Mucosa of descending colon (tissue), 3 donors: ENCODE data around the gene FMN1. TPM values are rescaled to one million over a fixed set of nuclear protein-coding genes. Genes with fewer than 3 reads are reported as not detected.

Experiments
- ATAC-seq: fragments of 200-7000 bp; cut with Tn5 transposase; one replicate; pipeline ENCODE4 v1.9.1; 2020; ENCODE audit warnings: mild to moderate bottlenecking, moderate library complexity
- DNase-seq, 3 donors: peaks; one replicate each; pipeline ENCODE4 v3.0.0-alpha.2; 2020
- H3K36me3 ChIP-seq: fragments of 200-600 bp; one replicate; pipeline ENCODE4 v1.8.0; 2021; ENCODE audit warnings: low read depth, mild to moderate bottlenecking
- H3K4me1 ChIP-seq: fragments of 200-600 bp; one replicate; pipeline ENCODE4 v1.8.0; 2021; ENCODE audit warnings: low read depth, mild to moderate bottlenecking
- H3K4me3 ChIP-seq: fragments of 200-600 bp; one replicate; pipeline ENCODE4 v1.8.0; 2021; ENCODE audit warnings: mild to moderate bottlenecking
- H3K9me3 ChIP-seq: fragments of 200-600 bp; one replicate; pipeline ENCODE4 v1.8.0; 2021; ENCODE audit warnings: mild to moderate bottlenecking
- intact Hi-C, 2 donors: fragments of 100-400 bp; cut with DNase I in 1 of 2; cut with micrococcal nuclease in 1 of 2; formaldehyde crosslinking; loops; one replicate each; pipeline versions ENCODE4 v1.11.0 to v1.11.1; 2022; cut with DNase I, micrococcal nuclease
- total RNA-seq, 3 donors: library from RNA; stranded (reverse); fragmentation: NEBNext Ultra II Directional in 2 of 3; extraction: Animal tissue kit (Norgen Biotek cat#: 25700) in 2 of 3; gene quantifications; one replicate each; pipeline versions ENCODE4 v1.2.1 to v1.2.4, GENCODE V29; 2021 to 2023
- TF ChIP-seq, protein P1 (sequence below): fragments of 200-600 bp; IDR thresholded peaks from one replicate; pipeline ENCODE4 v1.8.0; 2022; ENCODE audit warnings: antibody characterized with exemption, mild to moderate bottlenecking
- donor health status: DM: no; HTN: no; CAD: no; lungs with moderate emphysema.
- donor health status: DM: no; HTN: no; CAD: no.
- donor health status: DM: no; HTN: yes; CAD: no.

The FMN1 gene
- total RNA-seq, 3 donors from 2014 or later, result 30.8 to 65.1 (median 43.4) TPM

DNA sequence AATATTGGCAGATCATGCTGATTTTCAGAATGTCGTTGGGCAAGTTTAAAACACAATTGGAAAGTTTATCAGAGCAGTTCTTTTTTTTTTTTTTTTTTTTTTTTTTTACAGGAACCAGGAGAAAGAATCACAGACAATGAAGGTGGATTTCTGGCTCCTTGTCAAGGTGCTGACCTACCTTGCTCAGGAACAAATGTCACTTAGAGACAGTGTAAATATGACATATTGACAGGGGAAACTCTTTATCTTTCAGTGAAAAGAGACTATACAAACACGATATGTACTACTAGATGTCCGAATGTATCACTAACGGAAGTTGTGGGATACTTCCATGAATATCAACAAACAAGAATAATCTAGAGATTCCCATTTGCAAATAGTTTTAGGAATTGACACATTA is 237.3 kb downstream of the FMN1 start:
- H3K4me3 ChIP-seq, result no peak overlapping the region
- ATAC-seq (no peak), DNase-seq (no peak)
- TF ChIP-seq, protein P1, sequence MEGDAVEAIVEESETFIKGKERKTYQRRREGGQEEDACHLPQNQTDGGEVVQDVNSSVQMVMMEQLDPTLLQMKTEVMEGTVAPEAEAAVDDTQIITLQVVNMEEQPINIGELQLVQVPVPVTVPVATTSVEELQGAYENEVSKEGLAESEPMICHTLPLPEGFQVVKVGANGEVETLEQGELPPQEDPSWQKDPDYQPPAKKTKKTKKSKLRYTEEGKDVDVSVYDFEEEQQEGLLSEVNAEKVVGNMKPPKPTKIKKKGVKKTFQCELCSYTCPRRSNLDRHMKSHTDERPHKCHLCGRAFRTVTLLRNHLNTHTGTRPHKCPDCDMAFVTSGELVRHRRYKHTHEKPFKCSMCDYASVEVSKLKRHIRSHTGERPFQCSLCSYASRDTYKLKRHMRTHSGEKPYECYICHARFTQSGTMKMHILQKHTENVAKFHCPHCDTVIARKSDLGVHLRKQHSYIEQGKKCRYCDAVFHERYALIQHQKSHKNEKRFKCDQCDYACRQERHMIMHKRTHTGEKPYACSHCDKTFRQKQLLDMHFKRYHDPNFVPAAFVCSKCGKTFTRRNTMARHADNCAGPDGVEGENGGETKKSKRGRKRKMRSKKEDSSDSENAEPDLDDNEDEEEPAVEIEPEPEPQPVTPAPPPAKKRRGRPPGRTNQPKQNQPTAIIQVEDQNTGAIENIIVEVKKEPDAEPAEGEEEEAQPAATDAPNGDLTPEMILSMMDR, result no peak
- H3K9me3 ChIP-seq, result no peaks in the 10 kb centered on the region
- H3K4me1 ChIP-seq, result no peaks in the 10 kb centered on the region
- no peaks in the 10 kb centered on the region for H3K36me3 ChIP-seq
- intact Hi-C loops, result no loop called here

DNA sequence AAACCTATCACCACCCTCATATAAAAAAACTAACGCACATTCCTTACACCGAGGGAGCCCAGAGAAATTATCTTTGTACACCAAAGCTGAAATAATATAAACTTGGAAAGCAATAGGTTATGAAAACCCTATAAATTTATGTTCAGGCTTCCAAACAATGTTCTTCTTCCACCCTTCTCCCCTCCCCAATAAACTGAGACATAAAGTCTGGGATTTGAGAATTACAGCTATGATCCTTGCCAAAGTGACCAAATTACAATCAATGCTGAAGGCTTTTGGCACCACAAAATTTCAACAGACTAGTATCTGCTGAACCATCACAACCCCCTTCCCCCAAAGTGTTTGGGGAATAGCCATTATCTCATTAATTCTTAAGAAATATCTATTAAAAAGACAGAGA is 237.8 kb downstream of the FMN1 start:
- DNase-seq (no peak), ATAC-seq (no peak)
- TF ChIP-seq, protein P1, result no peak
- H3K9me3 ChIP-seq, result no peaks in the 10 kb centered on the region
- no peaks in the 10 kb centered on the region for H3K36me3 ChIP-seq
- no peaks in the 10 kb centered on the region for H3K4me1 ChIP-seq
- intact Hi-C loops, result no loop called here
- no peak overlapping the region for H3K4me3 ChIP-seq

DNA sequence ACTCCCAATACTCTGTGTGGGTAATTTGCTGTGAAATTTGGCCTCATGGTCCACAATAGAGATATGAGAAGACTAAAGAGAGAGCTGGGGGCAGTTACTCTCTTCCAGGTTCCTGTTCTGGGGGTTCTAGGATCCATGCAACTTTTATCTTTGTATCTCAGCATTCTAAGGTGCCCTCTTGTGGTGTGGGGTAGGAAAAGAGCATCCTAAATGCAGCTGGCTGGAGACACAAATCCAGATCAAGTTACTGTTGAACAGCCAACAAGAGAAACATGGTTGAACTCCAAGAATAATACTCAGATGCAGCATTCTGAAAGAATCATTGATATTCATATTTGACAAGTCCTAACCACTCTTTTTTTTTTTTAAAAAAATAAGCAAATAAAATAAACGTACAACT is 238.5 kb downstream of the FMN1 start:
- Histone ChIP-seq H3K4me1 (no peaks in the 10 kb centered on the region), H3K36me3 (no peaks in the 10 kb centered on the region), H3K4me3 (no peak overlapping the region), H3K9me3 (no peaks in the 10 kb centered on the region)
- TF ChIP-seq, protein P1, result no peak
- DNase-seq (peak in 1 of 3 donors; percentile 24), ATAC-seq (no peak)
- intact Hi-C loops, result no loop called here

DNA sequence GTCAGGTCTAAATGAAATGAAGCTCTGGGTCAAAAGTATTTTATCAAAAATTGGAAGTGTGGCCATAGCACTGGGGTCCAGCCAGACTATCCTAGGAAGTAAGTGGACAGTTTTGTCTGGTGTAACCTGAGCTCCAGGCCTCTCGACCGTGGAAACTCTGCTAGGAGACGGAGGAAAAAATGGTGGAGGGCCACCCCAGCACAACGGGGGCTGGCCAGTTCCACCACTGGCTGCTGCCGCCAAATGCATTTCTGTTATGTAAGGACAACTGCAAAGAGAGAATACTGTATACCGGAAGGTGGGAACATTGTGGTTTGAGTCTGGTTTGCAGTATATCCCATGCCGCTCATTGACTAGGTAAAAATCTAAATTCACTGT is 241.0 kb downstream of the FMN1 start:
- H3K36me3 ChIP-seq, result no peaks in the 10 kb centered on the region
- TF ChIP-seq, protein P1, result no peak
- ATAC-seq (no peak), DNase-seq (no peak)
- intact Hi-C loops, result no loop called here
- H3K9me3 ChIP-seq, result no peaks in the 10 kb centered on the region
- no peak overlapping the region for H3K4me3 ChIP-seq
- no peaks in the 10 kb centered on the region for H3K4me1 ChIP-seq

DNA sequence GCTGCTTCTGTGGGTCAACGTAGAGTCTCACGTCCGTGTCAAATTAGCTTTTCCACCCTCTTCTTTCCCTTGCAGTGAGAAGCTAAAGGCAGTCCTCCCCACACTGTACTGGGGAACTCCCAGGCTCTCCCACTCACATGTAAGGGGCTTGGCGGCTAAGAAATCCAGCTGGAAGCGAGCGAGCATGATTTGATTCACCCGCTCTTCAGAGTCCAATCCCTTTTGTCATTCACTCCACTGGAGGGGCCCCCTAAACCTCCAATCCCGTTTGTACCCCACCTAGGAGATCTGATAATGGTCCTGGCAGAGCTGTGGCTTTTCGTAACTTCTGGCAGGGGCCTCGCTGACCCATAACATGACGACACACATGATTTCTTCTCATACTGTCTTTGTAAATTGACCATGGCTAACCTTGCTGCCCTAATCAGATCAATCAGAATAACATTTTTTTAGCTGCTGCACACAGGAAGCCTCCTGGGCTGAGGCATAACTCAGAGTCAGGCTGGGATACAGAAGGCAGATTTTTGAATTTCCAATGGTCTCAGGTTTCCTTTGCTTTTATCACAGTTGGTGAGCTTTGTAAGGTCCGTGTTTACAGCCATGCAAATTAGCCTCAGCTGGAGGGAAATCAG is 241.5 kb downstream of the FMN1 start:
- Histone ChIP-seq H3K4me3 (no peak overlapping the region), H3K36me3 (no peaks in the 10 kb centered on the region), H3K9me3 (no peaks in the 10 kb centered on the region), H3K4me1 (no peaks in the 10 kb centered on the region)
- no peak for ATAC-seq
- intact Hi-C loops, result no loop called here
- DNase-seq, result no peak
- TF ChIP-seq, protein P1, result no peak
